H9 (cell line): ENCODE results near the gene ZNF57. TPM values are rescaled to one million over a fixed set of nuclear protein-coding genes. Genes with fewer than 3 reads are reported as not detected.

ENCODE experiments used
- DNase-seq: peaks from one replicate; pipeline ENCODE4 v3.0.0-alpha.2; 2017
- H2AFZ ChIP-seq: one replicate; pipeline ENCODE4 v1.6.1; 2013; ENCODE audit warnings: mild to moderate bottlenecking, low read length, control low read depth, moderate library complexity
- H2AK5ac ChIP-seq: 2 replicates; pipeline ENCODE4 v1.6.1; 2013; ENCODE audit warnings: low read length, control low read depth, mixed read lengths; ENCODE audit not compliant: insufficient read length
- H2BK120ac ChIP-seq: one replicate; pipeline ENCODE4 v1.6.1; 2013; ENCODE audit warnings: low read depth, mild to moderate bottlenecking, low read length, control low read depth, inconsistent platforms; ENCODE audit not compliant: poor library complexity, severe bottlenecking
- H2BK12ac ChIP-seq: 2 replicates; pipeline ENCODE4 v1.6.1; 2013; ENCODE audit warnings: low read length, control low read depth, mixed read lengths, low read depth; ENCODE audit not compliant: insufficient read length
- H2BK15ac ChIP-seq: 2 replicates; pipeline ENCODE4 v1.6.1; 2013; ENCODE audit warnings: low read depth, low read length, control low read depth
- H2BK20ac ChIP-seq: one replicate; pipeline ENCODE4 v1.6.1; 2013; ENCODE audit warnings: low read depth, mild to moderate bottlenecking, low read length, control low read depth, inconsistent platforms; ENCODE audit not compliant: poor library complexity, severe bottlenecking
- H2BK5ac ChIP-seq: 2 replicates; pipeline ENCODE4 v1.6.1; 2013; ENCODE audit warnings: low read length, control low read depth, mixed read lengths; ENCODE audit not compliant: insufficient read length
- H3K14ac ChIP-seq: 2 replicates; pipeline ENCODE4 v1.6.1; 2013; ENCODE audit warnings: low read length, control low read depth; ENCODE audit not compliant: insufficient read depth
- H3K18ac ChIP-seq: 2 replicates; pipeline ENCODE4 v1.6.1; 2013; ENCODE audit warnings: low read depth, mild to moderate bottlenecking, mixed read lengths, low read length, control low read depth; ENCODE audit not compliant: insufficient read length
- H3K23ac ChIP-seq: 2 replicates; pipeline ENCODE4 v1.6.1; 2013; ENCODE audit warnings: low read length, control low read depth, mixed read lengths, low read depth; ENCODE audit not compliant: insufficient read length
- H3K23me2 ChIP-seq: 2 replicates; pipeline ENCODE4 v1.6.1; 2013; ENCODE audit warnings: low read depth, mild to moderate bottlenecking, mixed read lengths, low read length, control low read depth; ENCODE audit not compliant: insufficient read length, poor library complexity, severe bottlenecking
- H3K27ac ChIP-seq: 2 replicates; pipeline ENCODE4 v1.5.1; 2013; ENCODE audit warnings: low read length, control low read depth, mixed read lengths, low read depth; ENCODE audit not compliant: insufficient read length
- H3K27me3 ChIP-seq: 2 replicates; pipeline ENCODE4 v1.6.1; 2013; ENCODE audit warnings: low read length, control low read depth, inconsistent platforms; ENCODE audit not compliant: insufficient read depth
- H3K4ac ChIP-seq: 2 replicates; pipeline ENCODE4 v1.6.1; 2013; ENCODE audit warnings: low read depth, mild to moderate bottlenecking, control low read depth, inconsistent platforms, low read length, moderate library complexity
- H3K4me1 ChIP-seq: 2 replicates; pipeline ENCODE4 v1.6.1; 2013; ENCODE audit warnings: low read length, control low read depth, inconsistent platforms; ENCODE audit not compliant: insufficient read depth
- H3K4me2 ChIP-seq: 2 replicates; pipeline ENCODE4 v1.6.1; 2013; ENCODE audit warnings: low read length, control low read depth, mixed read lengths; ENCODE audit not compliant: insufficient read length, insufficient read depth
- H3K56ac ChIP-seq: 2 replicates; pipeline ENCODE4 v1.6.1; 2013; ENCODE audit warnings: low read depth, mild to moderate bottlenecking, mixed read lengths, low read length, control low read depth; ENCODE audit not compliant: insufficient read length
- H3K79me1 ChIP-seq: 2 replicates; pipeline ENCODE4 v1.6.1; 2013; ENCODE audit warnings: low read depth, mild to moderate bottlenecking, moderate library complexity, low read length, control low read depth, inconsistent platforms; ENCODE audit not compliant: insufficient read depth, poor library complexity, severe bottlenecking
- H3K79me2 ChIP-seq: 2 replicates; pipeline ENCODE4 v1.6.1; 2013; ENCODE audit warnings: low read length, control low read depth, inconsistent platforms; ENCODE audit not compliant: insufficient read depth
- H3K9ac ChIP-seq: 2 replicates; pipeline ENCODE4 v1.6.1; 2013; ENCODE audit warnings: low read length, control low read depth, mixed read lengths; ENCODE audit not compliant: insufficient read length; ENCODE audit errors: extremely low read depth
- H3K9me3 ChIP-seq: one replicate; pipeline ENCODE4 v1.6.1; 2013; ENCODE audit warnings: low read depth, low read length, inconsistent platforms; ENCODE audit not compliant: control insufficient read depth
- H3T11ph ChIP-seq: one replicate; pipeline ENCODE4 v1.6.1; 2013; ENCODE audit warnings: mild to moderate bottlenecking, low read length, control low read depth, inconsistent platforms
- H4K20me1 ChIP-seq: one replicate; pipeline ENCODE4 v1.6.1; 2013; ENCODE audit not compliant: control insufficient read depth, insufficient read length, insufficient read depth
- H4K5ac ChIP-seq: 2 replicates; pipeline ENCODE4 v1.6.1; 2013; ENCODE audit warnings: low read depth, mild to moderate bottlenecking, mixed read lengths, low read length, control low read depth; ENCODE audit not compliant: insufficient read length
- H4K8ac ChIP-seq: replicated peaks from 2 replicates; pipeline ENCODE4 v1.6.1; 2013; ENCODE audit warnings: low read length, control low read depth, mixed read lengths, low read depth; ENCODE audit not compliant: insufficient read length
- H4K91ac ChIP-seq: 2 replicates; pipeline ENCODE4 v1.6.1; 2013; ENCODE audit warnings: low read depth, mild to moderate bottlenecking, moderate library complexity, mixed read lengths, low read length, control low read depth; ENCODE audit not compliant: insufficient read length
- H3K27ac Mint-ChIP-seq, 3 experiments: 2 replicates in 2 of 3; 3 replicates in 1 of 3; pipeline ENCODE4 v1.8.0; 2020 to 2021; ENCODE audit warnings: mixed read lengths in 3 of 3, mild to moderate bottlenecking in 1 of 3, moderate library complexity in 1 of 3
- H3K27me3 Mint-ChIP-seq: 2 replicates; pipeline ENCODE4 v1.8.0; 2021; ENCODE audit warnings: low read depth, mild to moderate bottlenecking, moderate library complexity, mixed read lengths
- H3K36me3 Mint-ChIP-seq, 3 experiments: 2 replicates in 2 of 3; 3 replicates in 1 of 3; pipeline ENCODE4 v1.8.0; 2020 to 2021; ENCODE audit warnings: low read depth in 3 of 3, mixed read lengths in 3 of 3; ENCODE audit not compliant: insufficient read depth in 1 of 3
- H3K4me1 Mint-ChIP-seq, 2 experiments: 2 replicates each; pipeline ENCODE4 v1.8.0; 2020; ENCODE audit warnings: mixed read lengths in 2 of 2
- H3K4me3 Mint-ChIP-seq, 2 experiments: 2 replicates in 1 of 2; 3 replicates in 1 of 2; pipeline ENCODE4 v1.8.0; 2020 to 2021; ENCODE audit warnings: mild to moderate bottlenecking in 2 of 2, mixed read lengths in 2 of 2, moderate library complexity in 1 of 2
- H3K9me3 Mint-ChIP-seq, 2 experiments: 2 replicates in 1 of 2; 3 replicates in 1 of 2; pipeline ENCODE4 v1.8.0; 2020; ENCODE audit warnings: mild to moderate bottlenecking in 2 of 2, mixed read lengths in 2 of 2, moderate library complexity in 1 of 2
- WGBS: extraction: QIAGEN DNeasy Blood & Tissue Kit; methylation state at CpG from one replicate; pipeline ENCODE4 v1.1.7; 2013; ENCODE audit warnings: missing lambda C conversion rate, low lambda C conversion rate, mixed read lengths; ENCODE audit not compliant: insufficient read length; ENCODE audit errors: extremely low coverage; 5-methylcytosine and 5-hydroxymethylcytosine counted together
- total RNA-seq: library from RNA; stranded (reverse); gene quantifications from 2 replicates; pipeline ENCODE4 v1.2.1, GENCODE V29; 2021
- TF ChIP-seq, protein P1 (sequence below): fragments of 200-600 bp; sonication (generic); conservative IDR thresholded peaks from 3 replicates; pipeline ENCODE4 v1.8.0; 2021; ENCODE audit warnings: antibody characterized with exemption, mild to moderate bottlenecking

ZNF57 gene
- total RNA-seq, 1 experiment from 2014 or later = 7.8 TPM

DNA sequence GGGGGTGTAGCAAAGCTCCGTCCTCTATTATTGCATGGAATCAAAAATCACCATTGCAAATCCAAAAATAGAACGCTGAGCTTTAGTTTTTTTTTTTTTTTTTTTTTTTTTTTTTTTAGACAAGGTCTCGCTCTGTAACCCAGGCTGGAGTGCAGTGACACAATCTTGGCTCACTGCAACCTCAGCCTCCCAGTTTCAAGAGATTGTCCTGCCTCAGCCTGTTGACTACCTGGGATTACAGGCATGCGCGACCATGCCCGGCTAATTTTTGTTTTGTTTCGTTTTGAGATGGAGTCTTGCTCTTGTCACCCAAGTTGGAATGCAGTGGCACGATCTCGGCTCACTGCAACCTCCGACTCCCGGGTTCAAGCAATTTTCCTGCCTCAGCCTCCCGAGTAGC lies 59.4 kb downstream of the ZNF57 start:
- no CpG with 5 or more reads among the region's 12 CpGs for WGBS
- no peak for DNase-seq

More for the DNA sequence above, 59.4 kb downstream of the ZNF57 start:
- Histone ChIP-seq H3K23ac (no peak overlapping the region), H2BK5ac (no peak overlapping the region), H2AFZ (no peak overlapping the region), H2BK12ac (no peak overlapping the region), H3K79me1 (no peaks in the 10 kb centered on the region), H3K14ac (no peak overlapping the region), H3K27ac (no peak overlapping the region), H4K91ac (no peak overlapping the region), H3K4me1 (no peaks in the 10 kb centered on the region), H3K23me2 (no peaks in the 10 kb centered on the region), H3K56ac (no peak overlapping the region), H2AK5ac (no peak overlapping the region), H3K79me2 (no peaks in the 10 kb centered on the region), H3K4me2 (no peak overlapping the region), H4K8ac (no peak overlapping the region), H3K4ac (no peak overlapping the region), H2BK120ac (no peak overlapping the region), H3T11ph (no peak overlapping the region), H2BK15ac (no peak overlapping the region), H4K5ac (no peak overlapping the region), H3K9ac (no peak overlapping the region), H4K20me1 (no peaks in the 10 kb centered on the region), H3K18ac (no peak overlapping the region), H3K27me3 (no peaks in the 10 kb centered on the region), H2BK20ac (no peak overlapping the region), H3K9me3 (no peaks in the 10 kb centered on the region)
- Mint-ChIP-seq H3K9me3 (peaks cover 0 to 1% of the 10 kb centered on the region in 2 experiments; a peak in 3 of 5 replicates), H3K27ac (no peak overlapping the region), H3K27me3 (peaks cover 7% of the 10 kb centered on the region), H3K4me1 (peaks cover 2% of the 10 kb centered on the region in 2 experiments; a peak in 3 of 4 replicates), H3K4me3 (no peak overlapping the region), H3K36me3 (no peaks in the 10 kb centered on the region)
- TF ChIP-seq, protein P1, sequence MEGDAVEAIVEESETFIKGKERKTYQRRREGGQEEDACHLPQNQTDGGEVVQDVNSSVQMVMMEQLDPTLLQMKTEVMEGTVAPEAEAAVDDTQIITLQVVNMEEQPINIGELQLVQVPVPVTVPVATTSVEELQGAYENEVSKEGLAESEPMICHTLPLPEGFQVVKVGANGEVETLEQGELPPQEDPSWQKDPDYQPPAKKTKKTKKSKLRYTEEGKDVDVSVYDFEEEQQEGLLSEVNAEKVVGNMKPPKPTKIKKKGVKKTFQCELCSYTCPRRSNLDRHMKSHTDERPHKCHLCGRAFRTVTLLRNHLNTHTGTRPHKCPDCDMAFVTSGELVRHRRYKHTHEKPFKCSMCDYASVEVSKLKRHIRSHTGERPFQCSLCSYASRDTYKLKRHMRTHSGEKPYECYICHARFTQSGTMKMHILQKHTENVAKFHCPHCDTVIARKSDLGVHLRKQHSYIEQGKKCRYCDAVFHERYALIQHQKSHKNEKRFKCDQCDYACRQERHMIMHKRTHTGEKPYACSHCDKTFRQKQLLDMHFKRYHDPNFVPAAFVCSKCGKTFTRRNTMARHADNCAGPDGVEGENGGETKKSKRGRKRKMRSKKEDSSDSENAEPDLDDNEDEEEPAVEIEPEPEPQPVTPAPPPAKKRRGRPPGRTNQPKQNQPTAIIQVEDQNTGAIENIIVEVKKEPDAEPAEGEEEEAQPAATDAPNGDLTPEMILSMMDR = no peak
